ENCODE results near the gene FRMD6. TPM values are rescaled to one million over a fixed set of nuclear protein-coding genes. Genes with fewer than 3 reads are reported as not detected.
"Not testable (repeated sequence)": the region's sequence is repeated elsewhere in the genome, so short reads cannot be mapped to it uniquely, and the experiment has no call there.

FRMD6 gene
- total and polyA plus RNA-seq, 8 donors: 5.9 to 35.2 (median 9.7) TPM

DNA sequence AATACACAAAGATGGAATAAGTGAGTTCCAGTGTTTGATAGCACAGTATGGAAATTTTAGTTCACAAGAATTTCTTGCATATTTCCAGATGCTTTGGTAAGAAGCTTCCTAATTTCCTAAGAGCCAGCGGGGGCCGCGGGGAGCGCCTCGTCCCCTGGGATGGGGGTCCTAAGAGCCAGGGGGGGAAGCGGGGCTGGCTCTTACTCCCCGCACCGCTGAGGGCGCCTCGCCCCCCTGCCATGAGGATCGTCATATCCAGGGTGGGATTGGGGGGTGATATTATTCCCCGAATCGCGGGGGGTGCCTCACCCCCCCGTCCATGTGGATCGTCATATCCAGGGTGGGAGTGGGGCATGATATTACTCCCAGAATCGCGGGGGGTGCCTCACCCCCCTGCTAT is 108.2 kb downstream of the FRMD6 start:
- WGBS, 5 donors: 90 to 94% (median 92%) methylated on average over 16 to 18 of the region's 18 CpGs
- TF ChIP-seq POLR2AphosphoS5 (IDR thresholded peaks at IDR 0.05): no peak
- TF ChIP-seq EP300 (IDR thresholded peaks at IDR 0.05): no peak
- TF ChIP-seq, protein P1, sequence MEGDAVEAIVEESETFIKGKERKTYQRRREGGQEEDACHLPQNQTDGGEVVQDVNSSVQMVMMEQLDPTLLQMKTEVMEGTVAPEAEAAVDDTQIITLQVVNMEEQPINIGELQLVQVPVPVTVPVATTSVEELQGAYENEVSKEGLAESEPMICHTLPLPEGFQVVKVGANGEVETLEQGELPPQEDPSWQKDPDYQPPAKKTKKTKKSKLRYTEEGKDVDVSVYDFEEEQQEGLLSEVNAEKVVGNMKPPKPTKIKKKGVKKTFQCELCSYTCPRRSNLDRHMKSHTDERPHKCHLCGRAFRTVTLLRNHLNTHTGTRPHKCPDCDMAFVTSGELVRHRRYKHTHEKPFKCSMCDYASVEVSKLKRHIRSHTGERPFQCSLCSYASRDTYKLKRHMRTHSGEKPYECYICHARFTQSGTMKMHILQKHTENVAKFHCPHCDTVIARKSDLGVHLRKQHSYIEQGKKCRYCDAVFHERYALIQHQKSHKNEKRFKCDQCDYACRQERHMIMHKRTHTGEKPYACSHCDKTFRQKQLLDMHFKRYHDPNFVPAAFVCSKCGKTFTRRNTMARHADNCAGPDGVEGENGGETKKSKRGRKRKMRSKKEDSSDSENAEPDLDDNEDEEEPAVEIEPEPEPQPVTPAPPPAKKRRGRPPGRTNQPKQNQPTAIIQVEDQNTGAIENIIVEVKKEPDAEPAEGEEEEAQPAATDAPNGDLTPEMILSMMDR (IDR thresholded peaks at IDR 0.05): no peak
- TF ChIP-seq POLR2A (IDR thresholded peaks at IDR 0.05): no peak
- intact Hi-C loops (cut with DNase I; ENCODE audit: low total_unique reads): no loop called here
- DNase-seq: no peak
- no peak overlapping the region for H3K27ac ChIP-seq
- H3K4me1 ChIP-seq: no peaks in the 10 kb centered on the region
- H3K9me3 ChIP-seq: no peaks in the 10 kb centered on the region
- H3K36me3 ChIP-seq: no peaks in the 10 kb centered on the region
- H3K4me3 ChIP-seq: no peak overlapping the region
- H3K27me3 ChIP-seq: no peaks in the 10 kb centered on the region

DNA sequence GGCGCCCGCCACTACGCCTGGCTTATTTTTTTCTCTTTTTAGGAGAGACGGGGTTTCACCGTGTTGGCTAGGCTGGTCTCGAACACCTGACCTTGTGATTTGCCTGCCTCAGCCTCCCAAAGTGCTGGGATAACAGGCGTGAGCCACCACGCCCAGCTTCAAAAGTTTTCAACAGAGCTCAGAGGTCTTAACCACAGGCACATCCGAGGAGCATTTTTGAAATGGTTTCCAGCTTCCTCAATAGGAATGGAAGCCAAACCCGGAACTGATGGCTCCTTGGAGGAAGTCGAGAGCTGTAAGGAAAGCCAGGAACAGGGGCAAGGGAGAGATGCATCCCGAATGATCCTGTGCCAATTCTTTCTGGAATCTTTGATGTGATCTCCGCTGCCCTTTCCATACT is 114.0 kb downstream of the FRMD6 start:
- WGBS, 5 donors: 83 to 94% (median 92%) methylated on average over 11 to 13 of the region's 13 CpGs
- intact Hi-C loops (cut with DNase I; ENCODE audit: low total_unique reads); H3K4me1 ChIP-seq; H3K9me3 ChIP-seq; DNase-seq; H3K36me3 ChIP-seq; H3K27ac ChIP-seq; H3K4me3 ChIP-seq; H3K27me3 ChIP-seq: not testable (repeated sequence)

DNA sequence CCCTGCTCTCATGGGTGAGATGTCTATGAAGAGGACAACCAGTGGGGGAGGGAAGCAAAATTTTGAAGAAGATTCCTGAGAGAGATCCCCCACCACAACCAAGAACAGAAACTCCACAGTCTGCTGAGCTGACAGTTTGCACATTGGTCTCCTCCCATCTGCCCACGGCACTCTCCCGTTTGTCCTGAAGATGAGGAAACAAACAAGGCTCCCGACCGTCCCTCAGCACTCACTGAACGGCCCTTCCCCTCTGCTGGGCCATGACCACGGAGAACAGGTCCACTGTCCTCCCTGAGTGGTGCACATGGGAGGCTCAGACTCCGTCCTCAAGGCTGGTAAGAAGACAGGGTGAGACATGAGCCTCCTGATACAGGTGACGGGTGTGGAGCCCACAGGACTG is 114.9 kb downstream of the FRMD6 start:
- H3K4me3 ChIP-seq; H3K9me3 ChIP-seq; DNase-seq; H3K4me1 ChIP-seq; H3K27ac ChIP-seq; intact Hi-C loops (cut with DNase I; ENCODE audit: low total_unique reads); H3K36me3 ChIP-seq; H3K27me3 ChIP-seq: not testable (repeated sequence)
- WGBS, 5 donors: 35 to 50% (median 41%) methylated on average over 6 to 8 of the region's 8 CpGs

DNA sequence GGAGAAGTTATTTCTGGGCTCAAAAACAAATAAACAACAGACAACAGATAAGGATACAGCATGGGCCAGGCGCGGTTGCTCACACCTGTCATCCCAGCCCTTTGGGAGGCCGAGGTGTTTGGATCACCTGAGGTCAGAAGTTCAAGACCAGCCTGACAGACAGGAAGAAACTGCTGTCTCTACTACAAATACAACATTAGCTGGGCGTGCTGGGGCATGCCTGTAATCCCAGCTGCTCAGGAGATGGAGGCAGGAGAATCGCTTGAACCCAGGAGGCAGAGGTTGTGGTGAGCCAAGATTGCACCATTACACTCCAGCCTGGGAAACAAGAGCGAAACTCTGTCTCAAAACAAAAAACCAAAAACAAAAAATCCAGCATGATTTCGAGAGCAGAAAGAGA is 117.6 kb downstream of the FRMD6 start:
- H3K9me3 ChIP-seq; intact Hi-C loops (cut with DNase I; ENCODE audit: low total_unique reads): not testable (repeated sequence)
- WGBS, 5 donors: 65 to 78% (median 68%) methylated on average over 7 of the region's 7 CpGs

DNA sequence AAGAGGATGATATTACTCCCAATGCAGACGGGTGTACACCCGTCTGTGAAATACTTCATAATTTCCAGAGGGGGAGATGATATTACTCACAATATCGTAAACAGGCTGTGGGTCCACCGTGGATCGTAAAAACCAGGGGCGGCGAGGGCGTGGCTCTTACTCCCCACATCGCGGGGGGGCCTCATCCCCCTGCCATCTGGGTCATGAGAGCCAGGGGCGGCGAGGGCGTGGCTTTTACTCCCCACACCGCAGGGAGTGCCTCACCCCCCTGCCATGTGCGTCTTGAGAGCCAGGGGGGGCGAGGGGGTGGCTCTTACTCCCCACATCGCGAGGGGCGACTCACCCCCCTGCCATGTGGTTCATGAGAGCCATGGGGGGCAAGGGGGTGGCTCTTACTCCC is 122.5 kb downstream of the FRMD6 start:
- intact Hi-C loops (cut with DNase I; ENCODE audit: low total_unique reads): loop anchor here (10.0 kb wide), 2 partner anchors 119 to 409 kb away; partner anchors contain the start of gene FRMD6
- no peaks in the 10 kb centered on the region for H3K27me3 ChIP-seq
- no peaks in the 10 kb centered on the region for H3K4me1 ChIP-seq
- DNase-seq: no peak
- H3K27ac ChIP-seq: no peak overlapping the region
- no peak overlapping the region for H3K4me3 ChIP-seq
- H3K9me3 ChIP-seq: no peaks in the 10 kb centered on the region
- no peaks in the 10 kb centered on the region for H3K36me3 ChIP-seq
- TF ChIP-seq POLR2A (IDR thresholded peaks at IDR 0.05) (no peak), EP300 (IDR thresholded peaks at IDR 0.05) (no peak), POLR2AphosphoS5 (IDR thresholded peaks at IDR 0.05) (no peak)
- TF ChIP-seq, protein P1 (IDR thresholded peaks at IDR 0.05): no peak
- WGBS, 5 donors: 76 to 85% (median 83%) methylated on average over 16 to 19 of the region's 19 CpGs

More for the DNA sequence above, 117.6 kb downstream of the FRMD6 start:
- not testable (repeated sequence) for DNase-seq, H3K4me3 ChIP-seq, H3K27me3 ChIP-seq, H3K36me3 ChIP-seq, H3K4me1 ChIP-seq, H3K27ac ChIP-seq

DNA sequence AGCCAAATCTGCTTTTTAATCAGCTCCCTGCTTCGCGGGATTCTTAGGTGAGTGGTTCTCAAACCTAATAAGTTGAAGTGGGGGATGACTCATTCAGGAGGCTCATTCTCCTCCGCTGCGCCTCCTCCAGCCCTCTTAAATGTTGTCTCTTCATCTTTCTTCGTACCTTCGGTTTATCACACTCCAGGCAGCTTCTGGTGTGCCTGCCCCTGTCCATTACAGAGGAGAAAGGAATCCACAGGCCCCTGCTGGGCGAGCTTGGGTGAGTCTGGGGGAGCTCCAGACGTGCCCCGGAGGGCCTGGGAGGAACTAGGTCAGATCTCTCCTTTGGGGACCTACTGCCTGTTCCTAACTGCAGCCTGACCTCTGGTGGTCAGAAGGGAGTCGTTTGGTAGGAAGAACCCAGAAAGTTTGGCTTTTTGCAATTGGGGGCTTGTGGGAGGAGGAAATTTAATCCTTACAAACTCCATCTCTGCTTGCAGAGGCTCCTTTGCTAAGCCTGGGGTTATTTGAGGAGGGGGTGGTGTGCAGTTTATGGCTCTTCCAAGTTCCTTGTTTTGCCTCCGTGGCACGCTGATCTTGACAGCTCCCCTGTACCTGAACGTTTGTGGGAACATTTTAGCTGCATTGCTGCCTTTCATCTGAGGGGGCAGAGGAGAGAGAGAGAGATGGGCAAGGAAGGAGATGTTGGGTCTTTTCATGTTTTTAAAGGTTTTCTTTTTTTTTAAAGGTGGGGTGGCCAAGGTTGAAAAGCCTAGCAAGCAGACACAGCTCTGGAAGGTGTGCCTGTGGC is 124.6 kb downstream of the FRMD6 start:
- peaks cover 0 to 8% (median 4%) of the 10 kb centered on the region in 4 donors for H3K4me1 ChIP-seq
- 39 to 50% (median 41%) methylated on average over 13 of the region's 13 CpGs for WGBS, 5 donors
- peaks cover 0 to 6% (median 0%) of the 10 kb centered on the region in 3 donors for H3K27me3 ChIP-seq
- DNase-seq: peak in 1 of 2 donors; percentile 80
- no peak overlapping the region for H3K4me3 ChIP-seq
- intact Hi-C loops (cut with DNase I; ENCODE audit: low total_unique reads): loop anchor here (5.0 to 10.0 kb wide), 3 partner anchors 121 to 489 kb away; partner anchors contain the start of gene FRMD6
- H3K27ac ChIP-seq: no peak overlapping the region
- no peaks in the 10 kb centered on the region for H3K9me3 ChIP-seq
- no peak for TF ChIP-seq POLR2A (IDR thresholded peaks at IDR 0.05)
- TF ChIP-seq, protein P1 (IDR thresholded peaks at IDR 0.05): peak in 4 of 7 experiments; percentile 27 to 56 (median 38)
- no peak for TF ChIP-seq POLR2AphosphoS5 (IDR thresholded peaks at IDR 0.05)
- no peaks in the 10 kb centered on the region for H3K36me3 ChIP-seq
